BLaER1 treated with 17β-estradiol and CSF1 and Interleukin-3, amounts not matched to agents 10 nM and 100 nM (cell line): ENCODE results near the gene LASP1NB.

Source experiments
- H3K27ac ChIP-seq, 11 experiments: shearing (Covaris generic); formaldehyde crosslinking; 2 replicates each; pipeline ENCODE4 v1.8.1; 2022
- H3K27me3 ChIP-seq, 11 experiments: shearing (Covaris generic); formaldehyde crosslinking; 2 replicates each; pipeline ENCODE4 v1.8.1; 2022
- H3K36me3 ChIP-seq, 11 experiments: shearing (Covaris generic); formaldehyde crosslinking; 2 replicates each; pipeline ENCODE4 v1.8.1; 2022
- H3K4me1 ChIP-seq, 10 experiments: shearing (Covaris generic); formaldehyde crosslinking; 2 replicates each; pipeline ENCODE4 v1.8.1; 2022
- H3K4me2 ChIP-seq, 11 experiments: shearing (Covaris generic); formaldehyde crosslinking; 2 replicates each; pipeline ENCODE4 v1.8.1; 2022
- H3K4me3 ChIP-seq, 10 experiments: shearing (Covaris generic); formaldehyde crosslinking; 2 replicates each; pipeline ENCODE4 v1.8.1; 2022
- H3K9ac ChIP-seq, 11 experiments: shearing (Covaris generic); formaldehyde crosslinking; 2 replicates each; pipeline ENCODE4 v1.8.1; 2022
- H3K9me3 ChIP-seq, 11 experiments: shearing (Covaris generic); formaldehyde crosslinking; replicated peaks in 1 of 11; 2 replicates each; pipeline ENCODE4 v1.8.1; 2022
- H4K20me1 ChIP-seq, 11 experiments: shearing (Covaris generic); formaldehyde crosslinking; 2 replicates each; pipeline ENCODE4 v1.8.1; 2022
- Cebpa-rat ChIP-seq, 11 experiments: shearing (Covaris generic); IDR thresholded peaks; 2 replicates each; pipeline ENCODE4 v1.8.1; 2022

LASP1NB gene

DNA sequence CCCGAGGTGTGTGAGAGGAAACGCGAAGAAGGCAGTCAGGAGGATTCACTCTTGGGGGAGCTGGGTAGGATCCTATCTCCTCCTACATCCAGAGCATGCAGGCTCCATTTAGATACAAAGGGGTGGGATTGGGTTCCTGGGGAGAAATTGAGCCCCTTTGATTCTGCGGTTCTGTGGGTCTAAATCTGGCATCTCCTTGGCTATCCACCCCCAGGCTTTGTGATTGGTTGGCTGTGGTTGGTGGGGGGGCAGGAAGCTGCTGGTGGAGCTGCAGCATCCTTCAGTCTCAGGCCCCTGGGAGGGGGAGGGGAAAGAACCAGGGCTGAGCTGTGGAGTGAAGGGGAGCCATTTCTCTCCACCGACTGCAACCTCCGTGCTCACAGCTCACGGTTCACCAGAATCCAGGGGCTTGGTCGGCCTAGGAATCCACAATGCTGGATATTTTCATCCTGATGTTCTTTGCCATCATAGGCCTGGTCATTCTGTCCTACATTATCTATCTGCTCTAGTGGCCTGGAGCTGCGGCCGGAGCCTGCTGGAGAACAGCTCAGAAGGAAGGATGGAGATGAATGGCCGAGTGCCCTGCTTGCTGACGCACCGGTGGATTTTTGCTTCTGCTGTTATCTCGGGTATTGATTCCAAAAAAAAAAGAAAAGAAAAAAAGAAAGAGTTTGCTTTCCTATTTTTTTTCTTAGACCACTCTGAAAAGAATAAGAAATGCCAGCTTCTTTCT, at the start of gene LASP1NB:
TSS of gene LASP1NB (plus strand) at position 352 of the 733 bp plus-strand sequence.
- Histone ChIP-seq H3K27ac (peak within 1 kb of the TSS in 10 of 11 experiments; percentile 25 to 92 (median 86); a peak in 18 of 22 replicates), H3K9me3 (no peaks in the 10 kb centered on the region), H3K4me1 (peaks cover 55 to 73% (median 65%) of the 10 kb centered on the region in 10 experiments), H3K27me3 (no peaks in the 10 kb centered on the region), H3K36me3 (peaks cover 0 to 10% (median 1%) of the 10 kb centered on the region in 11 experiments; a peak in 10 of 22 replicates), H4K20me1 (peaks cover 0 to 33% (median 0%) of the 10 kb centered on the region in 11 experiments; a peak in 6 of 22 replicates), H3K4me2 (peak within 1 kb of the TSS; percentile 61 to 96 (median 82)), H3K4me3 (peak within 1 kb of the TSS in 5 of 10 experiments; percentile 26 to 52 (median 37); a peak in 7 of 20 replicates), H3K9ac (peak within 1 kb of the TSS; percentile 1 to 79 (median 69); a peak in 20 of 22 replicates)
- no peak for TF ChIP-seq Cebpa-rat (IDR thresholded peaks at IDR 0.05)

DNA sequence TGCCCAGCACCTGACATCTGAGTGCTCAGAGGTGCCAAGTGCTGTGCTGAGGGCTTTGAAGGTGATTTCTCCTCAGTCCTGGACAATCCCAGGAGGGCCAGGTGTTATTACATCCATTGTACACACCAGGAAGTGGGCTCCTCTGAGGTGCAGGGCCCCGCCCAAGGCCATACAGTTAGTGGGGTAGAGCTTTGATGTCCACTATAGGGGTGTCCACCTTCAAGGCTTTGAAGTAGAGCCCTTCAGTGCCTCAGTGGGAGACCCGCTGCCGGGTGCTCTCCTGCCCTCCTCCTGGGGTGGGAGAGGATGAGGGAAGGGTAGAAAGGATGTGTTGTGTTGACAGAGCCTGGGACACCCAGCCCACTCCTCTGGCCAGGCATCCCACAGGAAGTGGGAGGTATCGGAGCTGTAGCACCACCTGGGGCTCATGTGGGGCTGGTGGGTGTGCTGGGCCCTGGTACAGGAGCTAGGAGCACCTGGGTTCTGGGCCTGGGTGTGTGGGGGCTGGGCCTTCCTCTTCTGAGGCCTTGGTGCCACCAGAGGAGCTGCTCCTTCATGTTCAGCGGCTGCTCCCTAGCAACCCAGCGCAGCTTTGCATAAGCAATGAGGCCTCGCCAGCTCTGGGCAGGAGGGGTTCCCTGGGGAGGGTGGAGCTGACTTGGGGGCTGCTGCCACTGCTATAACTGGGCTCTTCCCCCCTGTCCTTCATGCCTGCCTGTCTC, 48.1 kb upstream of the LASP1NB start:
- peak overlapping the region; percentile 86 to 98 (median 96) for H3K4me2 ChIP-seq

DNA sequence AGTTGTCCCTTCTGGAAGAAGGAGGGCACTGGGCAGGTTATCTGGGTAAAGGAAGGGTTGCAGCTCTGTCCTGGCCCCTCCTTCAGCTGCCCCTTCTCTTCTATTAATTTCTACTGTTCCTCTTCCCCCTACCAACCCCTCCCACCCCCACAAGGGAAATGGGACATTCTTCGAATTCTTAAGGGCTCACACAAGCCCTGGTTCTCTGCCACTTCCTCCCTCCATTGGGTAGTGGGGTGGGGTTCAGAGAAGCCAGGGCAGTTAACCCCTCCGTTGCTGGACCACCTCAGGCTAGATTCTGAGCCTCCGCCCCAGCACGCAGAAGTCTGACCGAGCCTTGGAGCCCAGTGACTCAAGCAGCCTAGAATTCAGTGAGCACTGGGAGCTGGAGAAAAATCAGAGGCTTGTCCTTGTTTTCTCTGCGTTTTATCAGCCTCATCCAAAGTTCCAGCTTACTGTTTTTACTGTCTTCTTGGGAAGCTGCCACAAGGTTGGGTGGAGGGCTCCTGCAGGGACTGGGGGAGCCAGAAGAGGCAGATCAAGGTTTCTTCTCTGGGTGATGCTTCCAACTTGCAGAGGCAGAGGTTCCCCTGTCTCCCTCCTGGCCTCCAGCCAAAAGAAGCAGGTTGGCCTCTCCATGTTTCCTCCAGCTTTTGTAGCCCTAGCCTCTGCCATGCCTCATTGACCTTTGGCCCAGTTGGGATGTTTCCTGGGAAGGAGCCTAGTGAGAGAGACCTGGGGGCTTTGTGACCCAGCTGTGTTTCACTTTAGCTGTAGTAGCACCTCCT, 45.3 kb upstream of the LASP1NB start:
- Histone ChIP-seq H3K4me2 (peak overlapping the region; percentile 86 to 98 (median 96)), H3K27me3 (no peaks in the 10 kb centered on the region), H3K4me1 (peaks cover 97 to 100% (median 100%) of the 10 kb centered on the region in 10 experiments), H3K9me3 (no peaks in the 10 kb centered on the region), H3K27ac (peak overlapping the region; percentile 9 to 89 (median 61); a peak in 19 of 22 replicates), H3K9ac (peak overlapping the region; percentile 37 to 75 (median 57); a peak in 19 of 22 replicates), H3K4me3 (peak overlapping the region in 9 of 10 experiments; percentile 0 to 58 (median 39); a peak in 15 of 20 replicates), H4K20me1 (peaks cover 30 to 100% (median 84%) of the 10 kb centered on the region in 11 experiments; a peak in 21 of 22 replicates), H3K36me3 (peaks cover 32 to 86% (median 68%) of the 10 kb centered on the region in 11 experiments)
- TF ChIP-seq Cebpa-rat (IDR thresholded peaks at IDR 0.05), result no peak

More for the DNA sequence above, 48.1 kb upstream of the LASP1NB start:
- Histone ChIP-seq H3K9ac (peak overlapping the region; percentile 17 to 72 (median 55); a peak in 19 of 22 replicates), H3K27ac (peak overlapping the region in 10 of 11 experiments; percentile 2 to 72 (median 63); a peak in 18 of 22 replicates), H3K4me3 (peak overlapping the region in 4 of 10 experiments; percentile 7 to 41 (median 20); a peak in 7 of 20 replicates), H4K20me1 (peaks cover 58 to 100% (median 92%) of the 10 kb centered on the region in 11 experiments), H3K9me3 (no peaks in the 10 kb centered on the region), H3K36me3 (peaks cover 24 to 93% (median 78%) of the 10 kb centered on the region in 11 experiments), H3K27me3 (no peaks in the 10 kb centered on the region), H3K4me1 (peaks cover 97 to 100% (median 100%) of the 10 kb centered on the region in 10 experiments)
- no peak for TF ChIP-seq Cebpa-rat (IDR thresholded peaks at IDR 0.05)

DNA sequence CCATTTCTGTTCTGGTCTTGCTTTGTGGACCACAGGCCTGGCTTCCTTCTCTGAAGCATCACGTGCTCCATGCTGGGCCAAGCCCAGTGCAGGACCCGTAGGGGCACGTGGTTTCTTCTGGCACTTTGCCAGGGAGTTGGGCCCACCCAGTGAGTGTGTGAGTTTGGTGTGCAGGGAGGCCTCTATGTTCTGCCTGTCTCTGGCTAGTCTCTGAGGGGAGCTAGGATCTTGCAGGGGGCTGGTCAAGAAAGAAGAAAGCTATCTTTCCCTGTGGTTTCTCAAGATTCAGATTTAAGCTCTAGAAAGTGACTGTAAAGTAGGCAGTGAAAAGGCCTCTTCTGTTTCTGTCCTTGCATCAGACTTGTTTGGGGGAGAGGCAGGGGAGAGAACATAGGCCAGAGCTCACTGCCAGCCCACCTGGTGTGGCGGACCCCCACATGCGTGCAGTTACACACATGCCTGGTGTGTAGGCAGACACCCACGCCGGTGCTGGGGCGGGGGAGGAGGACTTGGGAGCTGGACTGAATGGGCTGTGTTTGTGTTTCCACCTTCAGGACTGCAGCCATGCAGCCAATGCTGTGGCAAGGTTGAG, 43.7 kb upstream of the LASP1NB start:
- TF ChIP-seq Cebpa-rat (IDR thresholded peaks at IDR 0.05), result no peak
- peak overlapping the region in 10 of 11 experiments; percentile 32 to 89 (median 62); a peak in 18 of 22 replicates for H3K27ac ChIP-seq
- H3K4me1 ChIP-seq, result peaks cover 100% of the 10 kb centered on the region in 10 experiments
- peak overlapping the region; percentile 4 to 76 (median 51); a peak in 18 of 22 replicates for H3K9ac ChIP-seq
- peaks cover 29 to 100% (median 84%) of the 10 kb centered on the region in 11 experiments; a peak in 21 of 22 replicates for H4K20me1 ChIP-seq
- peaks cover 33 to 89% (median 75%) of the 10 kb centered on the region in 11 experiments for H3K36me3 ChIP-seq
- H3K9me3 ChIP-seq, result no peaks in the 10 kb centered on the region
- peak overlapping the region in 3 of 10 experiments; percentile 6 to 31 (median 7); a peak in 5 of 20 replicates for H3K4me3 ChIP-seq
- peak overlapping the region; percentile 86 to 98 (median 96) for H3K4me2 ChIP-seq
- no peaks in the 10 kb centered on the region for H3K27me3 ChIP-seq

DNA sequence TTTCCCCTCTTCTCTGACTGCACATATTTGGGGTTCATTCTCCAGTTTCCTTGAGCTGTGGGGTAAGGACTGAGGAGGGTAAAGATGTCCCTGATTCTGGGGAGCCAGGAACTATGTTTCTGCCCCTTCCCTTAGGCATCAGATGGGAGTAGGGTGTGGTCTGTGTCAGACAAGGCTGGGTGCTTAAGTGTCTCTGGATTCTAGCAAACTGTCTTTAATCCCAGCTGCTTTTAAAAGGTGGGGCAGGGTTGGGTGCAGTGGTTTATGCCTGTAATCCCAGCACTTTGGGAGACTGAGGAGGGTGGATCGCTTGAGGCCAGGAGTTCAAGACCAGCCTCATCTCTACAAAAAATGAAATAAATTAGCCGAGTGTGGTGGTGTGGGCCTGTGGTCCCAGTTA, 42.5 kb upstream of the LASP1NB start:
- TF ChIP-seq Cebpa-rat (IDR thresholded peaks at IDR 0.05), result no peak
- no peaks in the 10 kb centered on the region for H3K9me3 ChIP-seq
- peaks cover 30 to 100% (median 84%) of the 10 kb centered on the region in 11 experiments; a peak in 21 of 22 replicates for H4K20me1 ChIP-seq
- H3K4me1 ChIP-seq, result peaks cover 91 to 100% (median 99%) of the 10 kb centered on the region in 10 experiments
- peak overlapping the region; percentile 79 to 98 (median 96); a peak in 21 of 22 replicates for H3K4me2 ChIP-seq
- H3K4me3 ChIP-seq, result peak overlapping the region in 7 of 10 experiments; percentile 10 to 59 (median 44); a peak in 10 of 20 replicates
- peak overlapping the region in 10 of 11 experiments; percentile 51 to 91 (median 81); a peak in 21 of 22 replicates for H3K27ac ChIP-seq
- H3K27me3 ChIP-seq, result no peaks in the 10 kb centered on the region
- H3K9ac ChIP-seq, result peak overlapping the region in 10 of 11 experiments; percentile 59 to 80 (median 74); a peak in 20 of 22 replicates
- peaks cover 43 to 90% (median 80%) of the 10 kb centered on the region in 11 experiments for H3K36me3 ChIP-seq

DNA sequence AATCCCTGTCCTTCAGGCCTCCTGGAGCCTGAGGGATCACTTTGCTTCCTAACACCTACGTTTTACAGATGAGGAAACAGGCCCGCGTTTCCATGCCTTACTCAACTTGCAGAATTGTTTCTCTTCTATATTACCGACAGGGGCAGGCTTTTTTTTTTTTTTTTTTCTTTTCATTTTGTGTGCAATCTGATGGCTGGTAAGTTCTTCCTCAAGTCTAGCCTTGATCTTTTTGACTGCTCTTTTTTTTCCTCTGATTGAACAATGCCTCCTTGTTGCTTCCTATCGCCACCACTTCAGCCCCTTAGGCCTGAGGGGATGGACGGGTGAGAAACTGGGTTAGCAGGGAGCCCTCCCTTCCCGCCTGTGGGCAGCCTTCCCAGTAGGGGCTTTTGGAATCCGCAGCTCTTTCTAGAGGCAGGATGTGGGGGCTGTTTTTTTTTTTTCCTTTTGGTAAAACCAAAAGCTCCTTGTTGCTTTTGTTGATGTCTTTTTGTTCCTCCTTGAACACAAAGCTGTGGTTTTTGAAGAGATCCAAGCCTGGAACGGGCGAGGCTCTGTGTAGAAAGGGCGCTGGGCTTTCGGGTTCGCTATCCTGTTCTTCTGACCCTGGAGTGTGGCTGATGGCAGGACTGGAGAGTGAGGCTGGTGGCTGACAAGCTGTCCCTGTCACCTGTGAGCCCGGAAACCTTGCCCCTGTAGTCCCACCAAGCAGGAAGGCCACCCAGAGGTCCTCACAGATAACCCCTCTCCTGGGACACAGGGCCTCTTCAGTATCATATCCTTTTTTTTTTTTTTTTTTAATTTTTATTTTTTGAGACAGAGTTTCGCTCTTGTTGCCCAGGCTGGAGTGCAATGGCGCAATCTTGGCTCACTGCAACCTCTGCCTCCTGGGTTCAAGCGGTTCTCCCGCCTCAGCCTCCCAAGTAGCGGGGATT, 41.6 kb upstream of the LASP1NB start:
- peak in 7 of 11 experiments; percentile 30 to 65 (median 50); a peak in 9 of 22 replicates for TF ChIP-seq Cebpa-rat (IDR thresholded peaks at IDR 0.05)
- Histone ChIP-seq H3K27me3 (no peaks in the 10 kb centered on the region), H4K20me1 (peaks cover 27 to 100% (median 84%) of the 10 kb centered on the region in 11 experiments; a peak in 20 of 22 replicates), H3K4me3 (peak overlapping the region; percentile 9 to 59 (median 35); a peak in 18 of 20 replicates), H3K36me3 (peaks cover 43 to 90% (median 80%) of the 10 kb centered on the region in 11 experiments), H3K9me3 (no peaks in the 10 kb centered on the region), H3K4me1 (peaks cover 81 to 100% (median 91%) of the 10 kb centered on the region in 10 experiments), H3K4me2 (peak overlapping the region; percentile 79 to 98 (median 96)), H3K9ac (peak overlapping the region; percentile 59 to 80 (median 72)), H3K27ac (peak overlapping the region; percentile 51 to 91 (median 80); a peak in 21 of 22 replicates)
